SK-N-SH (cell line): ENCODE data around the gene ETV1.

ENCODE experiments used
- CHD2 ChIP-seq: fragments of 150-350 bp; IDR thresholded peaks from 2 replicates; pipeline ENCODE4 v1.6.1; 2018; ENCODE audit warnings: low read length; ENCODE audit not compliant: partially characterized antibody
- EP300 ChIP-seq, 2 experiments: IDR thresholded peaks; 2 replicates each; pipeline versions ENCODE4 v1.4.0 to v1.6.1; 2012; ENCODE audit warnings: borderline replicate concordance in 1 of 2, low read depth in 1 of 2, low read length in 1 of 2
- EZH2phosphoT487 ChIP-seq: fragments of 200-600 bp; sonication (generic); IDR thresholded peaks from 2 replicates; pipeline ENCODE4 v1.6.1; 2017; ENCODE audit warnings: low read depth, mixed run types, mild to moderate bottlenecking, antibody characterized with exemption, moderate library complexity, borderline replicate concordance
- FOSL2 ChIP-seq: IDR thresholded peaks from 2 replicates; pipeline ENCODE4 v1.4.0; 2012; ENCODE audit warnings: low read depth, mild to moderate bottlenecking, moderate library complexity, borderline replicate concordance
- JUND ChIP-seq: IDR thresholded peaks from 2 replicates; pipeline ENCODE4 v1.4.0; 2012
- RAD21 ChIP-seq: IDR thresholded peaks from 2 replicates; pipeline ENCODE4 v1.6.1; 2012; ENCODE audit warnings: mild to moderate bottlenecking, low read length
- TAF1 ChIP-seq: IDR thresholded peaks from 2 replicates; pipeline ENCODE4 v1.6.1; 2012; ENCODE audit warnings: low read depth, mild to moderate bottlenecking, low read length, moderate library complexity, borderline replicate concordance
- YY1 ChIP-seq: IDR thresholded peaks from 2 replicates; pipeline ENCODE4 v1.4.0; 2012; ENCODE audit warnings: low read depth, mild to moderate bottlenecking
- TF ChIP-seq, protein P1 (sequence below): IDR thresholded peaks from 2 replicates; pipeline ENCODE4 v1.4.0; 2012; ENCODE audit warnings: low read depth
- TF ChIP-seq, protein P2 (sequence below): fragments of 200-600 bp; sonication (generic); IDR thresholded peaks from 2 replicates; pipeline ENCODE4 v1.6.1; 2017; ENCODE audit warnings: antibody characterized with exemption, mild to moderate bottlenecking, moderate library complexity

DNA sequence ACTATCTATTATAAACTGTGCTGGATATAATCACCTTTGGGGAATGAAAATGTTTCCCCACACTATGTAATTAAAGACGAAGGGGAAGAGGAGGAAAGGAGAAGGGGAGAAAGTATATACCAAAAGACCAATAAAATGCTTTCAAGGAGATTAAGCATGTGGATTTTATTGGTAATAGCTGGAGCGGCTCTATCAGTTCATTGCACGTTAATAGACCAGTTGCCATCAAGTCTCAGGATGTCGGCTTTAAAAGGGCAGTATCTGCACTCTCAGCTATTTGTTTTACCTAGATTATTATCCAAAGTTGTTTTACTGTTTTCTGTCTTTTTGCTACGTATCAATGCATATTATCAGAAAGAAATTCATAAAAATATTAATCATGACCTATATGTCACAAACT, 9.0 kb downstream of the ETV1 start:
- TF ChIP-seq YY1: no peak
- TF ChIP-seq, protein P1, sequence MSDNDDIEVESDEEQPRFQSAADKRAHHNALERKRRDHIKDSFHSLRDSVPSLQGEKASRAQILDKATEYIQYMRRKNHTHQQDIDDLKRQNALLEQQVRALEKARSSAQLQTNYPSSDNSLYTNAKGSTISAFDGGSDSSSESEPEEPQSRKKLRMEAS: no peak
- no peak for TF ChIP-seq JUND
- TF ChIP-seq, protein P2, sequence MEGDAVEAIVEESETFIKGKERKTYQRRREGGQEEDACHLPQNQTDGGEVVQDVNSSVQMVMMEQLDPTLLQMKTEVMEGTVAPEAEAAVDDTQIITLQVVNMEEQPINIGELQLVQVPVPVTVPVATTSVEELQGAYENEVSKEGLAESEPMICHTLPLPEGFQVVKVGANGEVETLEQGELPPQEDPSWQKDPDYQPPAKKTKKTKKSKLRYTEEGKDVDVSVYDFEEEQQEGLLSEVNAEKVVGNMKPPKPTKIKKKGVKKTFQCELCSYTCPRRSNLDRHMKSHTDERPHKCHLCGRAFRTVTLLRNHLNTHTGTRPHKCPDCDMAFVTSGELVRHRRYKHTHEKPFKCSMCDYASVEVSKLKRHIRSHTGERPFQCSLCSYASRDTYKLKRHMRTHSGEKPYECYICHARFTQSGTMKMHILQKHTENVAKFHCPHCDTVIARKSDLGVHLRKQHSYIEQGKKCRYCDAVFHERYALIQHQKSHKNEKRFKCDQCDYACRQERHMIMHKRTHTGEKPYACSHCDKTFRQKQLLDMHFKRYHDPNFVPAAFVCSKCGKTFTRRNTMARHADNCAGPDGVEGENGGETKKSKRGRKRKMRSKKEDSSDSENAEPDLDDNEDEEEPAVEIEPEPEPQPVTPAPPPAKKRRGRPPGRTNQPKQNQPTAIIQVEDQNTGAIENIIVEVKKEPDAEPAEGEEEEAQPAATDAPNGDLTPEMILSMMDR: no peak
- no peak for TF ChIP-seq EP300 (IDR thresholded peaks at IDR 0.05; ENCODE audit: borderline replicate concordance in 1 of 2, low read depth in 1 of 2, low read length in 1 of 2)
- TF ChIP-seq FOSL2: no peak
- no peak for TF ChIP-seq CHD2
- TF ChIP-seq RAD21: no peak; the same call in 1 of the 2 replicates
- TF ChIP-seq TAF1: no peak
- no peak for TF ChIP-seq EZH2phosphoT487
